HCT116 (cell line): ENCODE measurements around the gene GALP. TPM values are rescaled to one million over a fixed set of nuclear protein-coding genes. Genes with fewer than 3 reads are reported as not detected.

Experiments
- ATAC-seq: fragments of 200-7000 bp; cut with Tn5 transposase; 2 replicates; pipeline ENCODE4 v1.9.1; 2020; ENCODE audit warnings: mild to moderate bottlenecking, moderate library complexity
- BruUV-seq: library from RNA; stranded (reverse); fragments of 400-500 nt; replicated peaks from 2 replicates; lab custom pipeline; 2021; lab: Mats Ljungman, UMichigan
- CTCF ChIA-PET: fragments of 300-600 bp; sonication (Branson Sonifier 250); formaldehyde crosslinking; loops from one replicate; lab custom pipeline; 2021; ENCODE audit warnings: antibody characterized with exemption; lab: Charles Lee
- POLR2A ChIA-PET: fragments of 300-600, 350-600 bp; sonication (Branson Sonifier 250); formaldehyde crosslinking; loops from one replicate; lab custom pipeline; 2021; ENCODE audit warnings: antibody characterized with exemption; lab: Charles Lee
- RAD21 ChIA-PET, 2 experiments: fragments of 300-600 bp; sonication (Branson Sonifier 250); formaldehyde crosslinking; loops; one replicate each; lab custom pipeline; 2023; ENCODE audit warnings: low total read pairs in 2 of 2; ENCODE audit not compliant: uncharacterized antibody in 2 of 2, unreplicated experiment in 2 of 2, low non-redundant PET in 1 of 2; lab: Charles Lee
- DNase-seq: peaks from one replicate; pipeline ENCODE4 v3.0.0-alpha.2; 2010; ENCODE audit warnings: low read depth, low spot score
- H2AFZ ChIP-seq: fragments of 200-600 bp; shearing (Covaris generic), sonication (generic); 2 replicates; pipeline ENCODE4 v1.6.1; 2017; ENCODE audit warnings: low read depth, mixed run types, mixed read lengths, antibody characterized with exemption, low read length; ENCODE audit not compliant: poor library complexity, severe bottlenecking
- H3K27ac ChIP-seq: 2 replicates; pipeline ENCODE4 v1.5.1; 2012; ENCODE audit warnings: low read depth, low read length
- H3K27me3 ChIP-seq: fragments of 200-600 bp; sonication (generic); 2 replicates; pipeline ENCODE4 v1.6.1; 2016; ENCODE audit warnings: mixed run types, low read length, mixed read lengths; ENCODE audit not compliant: insufficient read depth
- H3K36me3 ChIP-seq, 2 experiments: fragments of 200-500 bp in 1 of 2; fragments of 200-600 bp in 1 of 2; sonication (Bioruptor generic) in 1 of 2; sonication (generic) in 1 of 2; 2 replicates each; pipeline versions ENCODE4 v1.5.1 to v1.6.1; 2014 to 2016; ENCODE audit warnings: low read length in 2 of 2, inconsistent platforms in 1 of 2, mixed read lengths in 1 of 2, mixed run types in 1 of 2; ENCODE audit not compliant: insufficient read depth in 2 of 2, control insufficient read depth in 1 of 2
- H3K4me1 ChIP-seq, 2 experiments: fragments of 200-600 bp in 1 of 2; sonication (generic) in 1 of 2; 2 replicates each; pipeline versions ENCODE4 v1.5.1 to v1.6.1; 2012 to 2017; ENCODE audit warnings: low read length in 2 of 2, inconsistent platforms in 1 of 2, mild to moderate bottlenecking in 1 of 2, mixed read lengths in 1 of 2, mixed run types in 1 of 2, moderate library complexity in 1 of 2; ENCODE audit not compliant: insufficient read depth in 2 of 2, control insufficient read depth in 1 of 2
- H3K4me2 ChIP-seq: fragments of 200-600 bp; sonication (generic); 2 replicates; pipeline ENCODE4 v1.6.1; 2017; ENCODE audit warnings: mixed run types, low read length, mixed read lengths
- H3K4me3 ChIP-seq, 2 experiments: fragments of 200-600 bp in 1 of 2; sonication (generic) in 1 of 2; replicated peaks in 1 of 2; 2 replicates each; pipeline ENCODE4 v1.5.1; 2011 to 2016; ENCODE audit warnings: low read length in 2 of 2, control low read depth in 1 of 2, low read depth in 1 of 2, mild to moderate bottlenecking in 1 of 2, mixed read lengths in 1 of 2, mixed run types in 1 of 2
- H3K79me2 ChIP-seq: fragments of 200-600 bp; sonication (generic); 2 replicates; pipeline ENCODE4 v1.6.1; 2017; ENCODE audit warnings: mild to moderate bottlenecking, mixed run types, low read length, moderate library complexity, mixed read lengths; ENCODE audit not compliant: insufficient read depth
- H3K9ac ChIP-seq: fragments of 200-600 bp; sonication (generic); 2 replicates; pipeline ENCODE4 v1.6.1; 2016; ENCODE audit warnings: low read length, mixed read lengths
- H3K9me2 ChIP-seq: fragments of 200-600 bp; sonication (generic), shearing (Covaris generic); 2 replicates; pipeline ENCODE4 v1.6.1; 2017; ENCODE audit warnings: mixed run types, mild to moderate bottlenecking, moderate library complexity; ENCODE audit not compliant: insufficient read depth
- H3K9me3 ChIP-seq, 2 experiments: fragments of 200-500 bp in 1 of 2; fragments of 200-600 bp in 1 of 2; sonication (Bioruptor generic) in 1 of 2; sonication (generic) in 1 of 2; 2 replicates each; pipeline ENCODE4 v1.6.1; 2014 to 2017; ENCODE audit warnings: low read length in 2 of 2, mixed read lengths in 2 of 2, inconsistent platforms in 1 of 2, low read depth in 1 of 2, mild to moderate bottlenecking in 1 of 2, mixed run types in 1 of 2, moderate library complexity in 1 of 2; ENCODE audit not compliant: control insufficient read depth in 1 of 2, insufficient read depth in 1 of 2
- H4K20me1 ChIP-seq: fragments of 200-600 bp; sonication (generic), shearing (Covaris generic); 2 replicates; pipeline ENCODE4 v1.6.1; 2017; ENCODE audit warnings: mixed run types, mild to moderate bottlenecking, moderate library complexity; ENCODE audit not compliant: insufficient read depth
- CBX3 ChIP-seq: IDR thresholded peaks from 2 replicates; pipeline ENCODE4 v1.6.1; 2012; ENCODE audit warnings: low read depth
- CTCF ChIP-seq, 3 experiments: fragments of 200-600 bp in 1 of 3; sonication (generic) in 1 of 3; IDR thresholded peaks in 2 of 3; conservative IDR thresholded peaks in 1 of 3; 2 replicates each; pipeline ENCODE4 v1.5.1; 2012 to 2017; ENCODE audit warnings: low read depth in 2 of 3, low read length in 2 of 3, antibody characterized with exemption in 1 of 3, borderline replicate concordance in 1 of 3, control low read depth in 1 of 3, mild to moderate bottlenecking in 1 of 3, mixed read lengths in 1 of 3, mixed run types in 1 of 3, moderate library complexity in 1 of 3; ENCODE audit not compliant: insufficient read depth in 1 of 3
- EGR1 ChIP-seq: IDR thresholded peaks from 2 replicates; pipeline ENCODE4 v1.6.1; 2012; ENCODE audit warnings: low read depth
- ELF1 ChIP-seq: IDR thresholded peaks from 2 replicates; pipeline ENCODE4 v1.6.1; 2012; ENCODE audit warnings: low read depth, borderline replicate concordance
- EZH2 ChIP-seq: fragments of 200-600 bp; sonication (generic); IDR thresholded peaks from 2 replicates; pipeline ENCODE4 v1.6.1; 2017; ENCODE audit warnings: antibody characterized with exemption, mixed run types
- RAD21 ChIP-seq: IDR thresholded peaks from 2 replicates; pipeline ENCODE4 v1.6.1; 2012; ENCODE audit warnings: low read depth, mild to moderate bottlenecking
- SP1 ChIP-seq: IDR thresholded peaks from 2 replicates; pipeline ENCODE4 v1.6.1; 2012; ENCODE audit warnings: low read depth
- intact Hi-C: fragments of 100-400 bp; cut with micrococcal nuclease; formaldehyde crosslinking; loops from 2 replicates; pipeline ENCODE4 v1.10.0; 2022
- total RNA-seq: library from RNA; stranded (reverse); gene quantifications from one replicate; pipeline ENCODE4 v1.2.1, GENCODE V29; 2021; ENCODE audit not compliant: unreplicated experiment
- TF ChIP-seq, protein P1 (sequence below): IDR thresholded peaks from 2 replicates; pipeline ENCODE4 v1.6.1; 2012
- TF ChIP-seq, protein P2 (sequence below): IDR thresholded peaks from 2 replicates; pipeline ENCODE4 v1.6.1; 2011; ENCODE audit warnings: mild to moderate bottlenecking, low read length, moderate library complexity; ENCODE audit not compliant: insufficient replicate concordance; ENCODE audit errors: extremely low read depth
- TF ChIP-seq, protein P3 (sequence below): IDR thresholded peaks from 2 replicates; pipeline ENCODE4 v1.6.1; 2012

The GALP gene
- total RNA-seq, 1 experiment from 2014 or later: not detected

DNA sequence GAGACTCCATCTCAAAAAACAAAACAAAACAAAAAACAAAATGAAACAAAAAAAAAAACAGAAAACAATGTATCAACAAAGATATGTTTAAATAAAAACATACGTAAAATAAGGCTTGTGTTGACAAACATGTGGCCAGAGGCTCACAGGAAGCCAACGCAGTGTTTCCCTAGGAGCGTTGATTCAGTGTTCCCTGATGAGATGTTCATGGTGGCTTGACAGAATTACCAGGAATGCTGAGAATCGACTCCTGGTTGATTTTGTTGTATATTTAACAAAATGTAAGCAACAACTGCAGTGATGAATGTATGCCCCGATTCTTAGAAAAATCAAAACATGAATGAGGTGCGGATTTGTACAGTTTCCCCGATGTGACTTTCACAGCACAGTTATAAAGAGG, 45.8 kb upstream of the GALP start:
- Histone ChIP-seq H3K4me1 (peaks cover 3 to 9% of the 10 kb centered on the region in 2 experiments; a peak in 3 of 4 replicates), H3K4me3 (no peak overlapping the region), H3K79me2 (no peaks in the 10 kb centered on the region), H3K27ac (no peak overlapping the region), H3K9me2 (no peaks in the 10 kb centered on the region), H3K36me3 (no peaks in the 10 kb centered on the region), H3K9me3 (no peaks in the 10 kb centered on the region), H3K9ac (no peak overlapping the region), H3K4me2 (no peak overlapping the region), H2AFZ (no peak overlapping the region), H3K27me3 (no peaks in the 10 kb centered on the region), H4K20me1 (no peaks in the 10 kb centered on the region)
- CTCF ChIA-PET: no interaction called here
- POLR2A ChIA-PET: no interaction called here
- no TSS peak for BruUV-seq
- RAD21 ChIA-PET: no interaction called here
- no peak for ATAC-seq
- intact Hi-C loops: no loop called here
- DNase-seq: no peak
- TF ChIP-seq, protein P1, sequence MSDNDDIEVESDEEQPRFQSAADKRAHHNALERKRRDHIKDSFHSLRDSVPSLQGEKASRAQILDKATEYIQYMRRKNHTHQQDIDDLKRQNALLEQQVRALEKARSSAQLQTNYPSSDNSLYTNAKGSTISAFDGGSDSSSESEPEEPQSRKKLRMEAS: no peak
- TF ChIP-seq, protein P2, sequence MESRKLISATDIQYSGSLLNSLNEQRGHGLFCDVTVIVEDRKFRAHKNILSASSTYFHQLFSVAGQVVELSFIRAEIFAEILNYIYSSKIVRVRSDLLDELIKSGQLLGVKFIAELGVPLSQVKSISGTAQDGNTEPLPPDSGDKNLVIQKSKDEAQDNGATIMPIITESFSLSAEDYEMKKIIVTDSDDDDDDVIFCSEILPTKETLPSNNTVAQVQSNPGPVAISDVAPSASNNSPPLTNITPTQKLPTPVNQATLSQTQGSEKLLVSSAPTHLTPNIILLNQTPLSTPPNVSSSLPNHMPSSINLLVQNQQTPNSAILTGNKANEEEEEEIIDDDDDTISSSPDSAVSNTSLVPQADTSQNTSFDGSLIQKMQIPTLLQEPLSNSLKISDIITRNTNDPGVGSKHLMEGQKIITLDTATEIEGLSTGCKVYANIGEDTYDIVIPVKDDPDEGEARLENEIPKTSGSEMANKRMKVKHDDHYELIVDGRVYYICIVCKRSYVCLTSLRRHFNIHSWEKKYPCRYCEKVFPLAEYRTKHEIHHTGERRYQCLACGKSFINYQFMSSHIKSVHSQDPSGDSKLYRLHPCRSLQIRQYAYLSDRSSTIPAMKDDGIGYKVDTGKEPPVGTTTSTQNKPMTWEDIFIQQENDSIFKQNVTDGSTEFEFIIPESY: no peak
- TF ChIP-seq RAD21 (no peak), SP1 (no peak), EGR1 (no peak), ELF1 (no peak), CBX3 (no peak), EZH2 (no peak), CTCF (IDR thresholded peaks at IDR 0.05 in 2 of 3, conservative IDR thresholded peaks at IDR 0.05 in 1 of 3; ENCODE audit: borderline replicate concordance in 1 of 3, insufficient read depth in 1 of 3, low read depth in 2 of 3, low read length in 2 of 3) (no peak)
- TF ChIP-seq, protein P3, sequence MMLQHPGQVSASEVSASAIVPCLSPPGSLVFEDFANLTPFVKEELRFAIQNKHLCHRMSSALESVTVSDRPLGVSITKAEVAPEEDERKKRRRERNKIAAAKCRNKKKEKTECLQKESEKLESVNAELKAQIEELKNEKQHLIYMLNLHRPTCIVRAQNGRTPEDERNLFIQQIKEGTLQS: no peak
